ENCODE measurements around the gene FCHSD2.
"Not testable (repeated sequence)": the region's sequence is repeated elsewhere in the genome, so short reads cannot be mapped to it uniquely, and the experiment has no call there.

FCHSD2 gene

GRCh38 chr11:73135346-73136284 is 6.5 kb downstream of the FCHSD2 start:
- CTCF ChIA-PET = interaction anchor here (1.0 to 1.5 kb wide), 6 partner anchors 8 to 217 kb away, joined by 3 to 4 read pairs (median 3); no protein-coding TSS in a partner anchor
- no peak for DNase-seq (ENCODE audit: extremely low spot score)
- POLR2A ChIA-PET = interaction anchor here (0.6 kb wide), 1 partner anchor 324 kb away, joined by 4 read pairs; no protein-coding TSS in a partner anchor
- TF ChIP-seq CTCF (IDR thresholded peaks at IDR 0.05; ENCODE audit: control extremely low read depth, extremely low read depth, low read depth, missing control alignments) = no peak

- DNase-seq (ENCODE audit: extremely low spot score); POLR2A ChIA-PET: not testable (repeated sequence)
- CTCF ChIA-PET = interaction anchor here (0.8 to 1.4 kb wide), 3 partner anchors 9 to 25 kb away, joined by 3 to 4 read pairs (median 3); no protein-coding TSS in a partner anchor
Measured at GRCh38 chr11:73132349-73132748, 9.8 kb downstream of the FCHSD2 start.

- DNase-seq (ENCODE audit: extremely low spot score) = no peak
- no peak for TF ChIP-seq CTCF (IDR thresholded peaks at IDR 0.05; ENCODE audit: control extremely low read depth, extremely low read depth, low read depth, missing control alignments)
- CTCF ChIA-PET = interaction anchor here (1.1 to 1.8 kb wide), 2 partner anchors 13 to 72 kb away, joined by 4 to 7 read pairs; partner anchors contain the start of gene FCHSD2
- POLR2A ChIA-PET = no interaction called here
Measured at GRCh38 chr11:73130181-73130580, 11.9 kb downstream of the FCHSD2 start.

- POLR2A ChIA-PET = no interaction called here
- CTCF ChIA-PET = interaction anchor here (1.8 kb wide), 1 partner anchor 14 kb away, joined by 7 read pairs; the partner anchor contains the start of gene FCHSD2
- no peak for DNase-seq (ENCODE audit: extremely low spot score)
- no peak for TF ChIP-seq CTCF (IDR thresholded peaks at IDR 0.05; ENCODE audit: control extremely low read depth, extremely low read depth, low read depth, missing control alignments)
Measured at GRCh38 chr11:73129198-73129597, 12.9 kb downstream of the FCHSD2 start.

GRCh38 chr11:73126804-73127480 is 15.2 kb downstream of the FCHSD2 start:
- no peak for TF ChIP-seq CTCF (IDR thresholded peaks at IDR 0.05; ENCODE audit: control extremely low read depth, extremely low read depth, low read depth, missing control alignments)
- ChIA-PET CTCF (interaction anchor here (0.7 to 2.5 kb wide), 10 partner anchors 8 to 145 kb away, joined by 3 to 7 read pairs (median 3); partner anchors contain the start of gene FCHSD2), POLR2A (interaction anchor here (0.7 to 1.0 kb wide), 2 partner anchors 15 to 17 kb away, joined by 4 to 5 read pairs; partner anchors contain the start of gene FCHSD2)
- DNase-seq (ENCODE audit: extremely low spot score) = no peak

GRCh38 chr11:73124800-73125199 is 17.3 kb downstream of the FCHSD2 start:
- CTCF ChIA-PET = interaction anchor here (1.1 to 2.5 kb wide), 4 partner anchors 8 to 26 kb away, joined by 3 to 7 read pairs (median 4); no protein-coding TSS in a partner anchor
- POLR2A ChIA-PET = no interaction called here
- no peak for TF ChIP-seq CTCF (IDR thresholded peaks at IDR 0.05; ENCODE audit: control extremely low read depth, extremely low read depth, low read depth, missing control alignments)
- no peak for DNase-seq (ENCODE audit: extremely low spot score)

- POLR2A ChIA-PET = not testable (repeated sequence)
Measured at GRCh38 chr11:73123892-73124291, 18.2 kb downstream of the FCHSD2 start.

More at GRCh38 chr11:73123892-73124291, 18.2 kb downstream of the FCHSD2 start:
- not testable (repeated sequence) for DNase-seq (ENCODE audit: extremely low spot score)
- CTCF ChIA-PET = interaction anchor here (1.4 kb wide), 1 partner anchor 9 kb away, joined by 3 read pairs; no protein-coding TSS in a partner anchor

Data from GM10248 (cell line).